Measurements from ENCODE around the gene RPRD2.

GRCh38 chr1:150397392-150398032, 33.6 kb downstream of the RPRD2 start:
- TF ChIP-seq POLR2A (IDR thresholded peaks at IDR 0.05) (no peak), EP300 (IDR thresholded peaks at IDR 0.05) (no peak), POLR2AphosphoS5 (IDR thresholded peaks at IDR 0.05) (no peak)

Measured in sigmoid colon (tissue), 4 donors.